GM21515 (cell line): ENCODE measurements around the gene EMILIN1.

ENCODE experiments used
- ATAC-seq: cut with Tn5 transposase; IDR thresholded peaks from one replicate; pipeline ENCODE4 v1.9.1; 2021; ENCODE audit not compliant: unreplicated experiment

Gene EMILIN1

DNA sequence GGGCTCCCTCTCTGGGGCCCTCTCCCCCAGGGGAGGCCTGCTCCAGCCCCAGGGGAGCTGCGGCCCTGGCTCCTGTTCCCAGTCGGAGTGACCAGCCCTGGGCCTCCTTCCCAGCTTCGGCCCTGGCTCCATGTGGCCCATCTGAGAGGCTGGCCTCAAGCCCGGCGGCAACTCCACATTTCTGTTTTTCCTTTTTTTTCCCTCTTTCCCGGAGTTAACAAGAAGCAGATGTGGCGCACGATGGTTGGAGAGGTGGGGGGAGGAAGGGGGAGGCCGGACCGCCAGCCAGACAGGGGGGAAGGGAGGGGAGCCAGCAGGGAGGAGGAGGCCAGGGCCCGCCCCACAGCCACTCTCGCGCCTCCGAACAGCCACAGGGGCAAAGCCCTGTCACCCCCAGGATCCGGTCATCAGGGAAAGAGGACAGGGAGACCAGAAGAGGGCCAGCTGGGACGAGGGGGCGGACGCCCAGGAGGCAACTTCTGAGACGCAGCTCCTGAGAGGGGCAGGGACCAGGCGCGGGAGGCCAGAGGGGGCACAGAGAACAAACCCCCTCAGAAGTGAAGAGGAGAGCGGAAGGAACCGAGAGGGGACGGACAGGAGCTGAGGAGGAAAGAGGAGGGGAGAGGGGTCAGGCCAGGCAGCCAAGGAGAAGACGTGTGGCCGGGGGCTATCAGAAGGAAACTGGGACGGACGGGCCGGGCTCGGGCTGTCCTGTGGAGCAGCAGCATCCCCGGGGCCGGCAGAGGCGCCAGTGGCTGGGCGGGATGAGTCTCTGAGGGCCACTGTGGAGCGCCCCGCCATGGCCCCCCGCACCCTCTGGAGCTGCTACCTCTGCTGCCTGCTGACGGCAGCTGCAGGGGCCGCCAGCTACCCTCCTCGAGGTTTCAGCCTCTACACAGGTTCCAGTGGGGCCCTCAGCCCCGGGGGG is at the start of gene EMILIN1:
EMILIN1 (plus strand) TSS at position 349 of the 928 bp plus-strand sequence; CDS start at position 800, 451 bp downstream.
- no peak for ATAC-seq

DNA sequence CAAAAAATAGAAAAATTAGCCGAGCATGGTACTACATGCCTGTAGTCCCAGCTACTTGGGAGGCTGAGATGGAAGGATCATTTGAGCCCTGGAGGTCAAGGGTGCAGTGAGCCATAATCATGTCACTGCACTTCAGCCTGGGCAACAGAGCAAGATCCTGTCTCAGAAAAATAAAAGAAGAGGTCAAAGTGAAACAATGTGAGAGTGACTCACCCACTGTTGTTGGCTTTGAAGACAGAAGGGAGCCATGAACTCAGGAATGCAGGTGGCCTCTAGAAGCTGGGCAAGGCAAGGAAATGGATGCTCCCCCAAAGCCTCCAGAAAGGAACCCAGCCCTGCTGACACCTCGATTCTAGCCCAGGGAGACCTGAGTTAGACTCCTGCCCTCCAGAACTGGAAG is 49.4 kb upstream of the EMILIN1 start:
- ATAC-seq = no peak

DNA sequence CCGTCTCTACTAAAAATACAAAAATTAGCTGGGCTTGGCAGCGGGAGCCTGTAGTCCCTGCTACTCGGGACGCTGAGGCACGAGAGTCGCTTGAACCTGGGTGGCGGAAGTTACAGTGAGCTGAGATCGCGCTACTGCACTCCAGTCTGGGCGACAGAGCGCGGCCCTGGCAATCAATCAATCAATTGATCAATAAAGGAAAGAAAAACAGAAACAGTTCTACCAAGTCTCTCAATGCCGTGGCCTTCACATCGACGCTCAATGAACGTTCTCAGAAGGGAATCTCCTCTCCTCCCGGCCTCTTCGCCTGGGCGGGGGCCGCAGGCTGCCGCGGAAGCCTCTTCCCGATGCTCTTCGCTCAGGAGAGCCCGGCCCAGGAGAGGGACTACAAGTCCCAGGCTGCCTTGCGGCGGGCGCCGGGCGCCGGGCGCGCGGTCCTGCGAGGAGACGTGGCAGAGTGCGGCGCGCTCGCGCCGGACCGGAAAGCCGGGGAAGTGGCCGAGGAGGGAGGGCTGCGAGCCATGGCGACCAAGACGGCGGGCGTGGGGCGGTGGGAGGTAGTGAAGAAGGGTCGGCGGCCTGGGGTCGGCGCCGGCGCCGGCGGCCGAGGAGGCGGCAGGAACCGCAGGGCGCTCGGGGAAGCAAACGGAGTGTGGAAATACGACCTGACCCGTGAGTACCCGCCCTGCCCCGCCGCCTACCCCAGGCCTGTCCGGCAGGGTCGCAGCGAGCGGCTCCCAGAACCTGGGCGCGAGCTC is 45.7 kb upstream of the EMILIN1 start, which contains the start of gene TMEM214:
TMEM214 (plus strand) TSS at position 471 of the 758 bp plus-strand sequence; CDS start at position 522, 51 bp downstream.
- peak; percentile 93 for ATAC-seq

DNA sequence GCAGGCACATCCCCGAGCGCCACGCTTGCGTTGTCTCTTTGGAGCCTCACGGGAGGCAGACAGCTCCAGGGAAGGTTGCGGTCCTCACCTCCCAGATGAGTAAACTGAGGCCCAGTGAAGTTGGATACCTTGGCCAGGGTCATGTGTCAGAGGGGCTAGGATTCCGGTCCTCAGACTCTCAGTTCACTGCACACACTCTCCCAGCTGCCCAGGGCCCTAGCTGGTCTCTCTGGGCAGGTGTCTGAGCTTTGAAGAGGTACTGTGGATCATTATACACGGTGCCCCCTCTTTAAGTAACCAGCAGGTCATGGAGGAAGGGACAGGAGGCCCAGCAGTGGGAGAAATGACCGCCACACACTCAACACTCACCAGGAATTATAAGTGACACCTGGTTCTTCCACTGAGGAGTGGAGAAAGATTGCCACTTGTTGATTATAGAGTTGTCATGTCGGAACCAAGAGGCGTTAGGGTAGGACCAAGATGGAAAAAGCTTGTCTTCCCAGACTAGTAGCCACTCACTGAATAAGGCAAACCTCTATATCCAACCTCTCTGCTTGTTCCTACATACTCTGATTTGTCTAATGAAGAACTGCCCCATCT is 45.1 kb upstream of the EMILIN1 start:
- ATAC-seq = no peak

DNA sequence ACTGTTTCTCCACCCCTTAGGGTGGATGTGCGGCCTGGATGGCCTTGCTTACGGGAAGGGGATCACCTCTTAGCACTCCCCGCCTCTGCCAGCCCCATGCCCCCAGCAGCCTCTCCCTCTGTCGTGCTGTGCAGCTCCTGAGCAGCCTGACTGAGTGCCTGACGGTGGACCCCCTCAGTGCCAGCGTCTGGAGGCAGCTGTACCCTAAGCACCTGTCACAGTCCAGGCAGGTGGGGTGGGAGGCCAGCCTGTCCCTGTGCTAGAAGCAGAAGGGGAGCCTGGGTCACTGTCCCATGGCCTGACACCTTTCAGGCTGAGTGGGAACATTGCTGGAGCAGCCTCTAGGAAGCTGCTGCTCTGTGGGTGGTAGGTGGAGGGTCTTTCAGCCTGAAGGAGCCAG is 40.4 kb upstream of the EMILIN1 start:
- ATAC-seq = no peak

DNA sequence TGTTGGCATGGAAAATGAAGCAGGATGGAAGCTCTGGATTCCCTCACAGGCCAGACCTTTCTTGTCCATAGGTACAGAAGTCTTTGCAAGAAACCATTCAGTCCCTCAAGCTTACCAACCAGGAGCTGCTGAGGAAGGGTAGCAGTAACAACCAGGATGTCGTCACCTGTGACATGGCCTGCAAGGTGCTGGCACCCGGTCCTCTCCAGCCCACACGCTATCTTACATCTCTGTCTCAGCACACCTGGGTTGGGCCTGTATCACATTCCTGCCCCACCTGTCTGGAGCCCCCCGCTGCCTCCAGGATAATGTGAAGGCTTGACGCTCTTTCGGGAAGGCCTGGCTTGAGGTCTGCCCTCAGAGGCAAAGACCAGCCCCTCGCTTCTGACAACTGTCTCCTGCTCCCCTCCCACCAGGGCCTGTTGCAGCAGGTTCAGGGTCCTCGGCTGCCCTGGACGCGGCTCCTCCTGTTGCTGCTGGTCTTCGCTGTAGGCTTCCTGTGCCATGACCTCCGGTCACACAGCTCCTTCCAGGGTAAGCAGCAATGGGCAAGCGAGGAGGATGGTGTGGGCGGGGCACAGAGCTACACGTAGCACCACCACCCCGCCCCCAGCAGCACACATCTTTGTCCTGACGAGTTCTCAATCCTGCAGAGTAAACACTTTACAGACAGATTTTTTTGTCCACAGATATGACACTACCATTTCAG is 39.6 kb upstream of the EMILIN1 start:
- no peak for ATAC-seq

DNA sequence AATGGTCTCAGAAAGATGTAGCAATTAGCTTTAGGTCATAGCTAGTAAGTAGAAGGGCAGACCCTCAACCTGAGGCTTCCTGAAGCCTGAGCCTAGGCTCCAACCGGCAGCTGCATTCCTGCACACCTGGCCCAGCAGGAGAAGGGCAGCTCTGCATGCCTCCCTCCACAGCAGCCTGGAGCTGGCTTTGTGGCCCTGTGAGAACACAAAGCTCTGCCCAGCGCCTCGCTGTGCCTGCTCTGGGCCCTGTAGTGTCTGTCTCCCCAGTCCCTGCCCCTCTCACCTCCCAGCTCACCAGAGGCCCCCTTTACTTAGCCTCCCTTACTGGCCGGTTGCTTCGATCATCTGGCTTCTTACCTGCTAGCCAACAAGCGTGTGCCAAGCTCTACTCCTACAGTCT is 39.0 kb upstream of the EMILIN1 start:
- no peak for ATAC-seq

DNA sequence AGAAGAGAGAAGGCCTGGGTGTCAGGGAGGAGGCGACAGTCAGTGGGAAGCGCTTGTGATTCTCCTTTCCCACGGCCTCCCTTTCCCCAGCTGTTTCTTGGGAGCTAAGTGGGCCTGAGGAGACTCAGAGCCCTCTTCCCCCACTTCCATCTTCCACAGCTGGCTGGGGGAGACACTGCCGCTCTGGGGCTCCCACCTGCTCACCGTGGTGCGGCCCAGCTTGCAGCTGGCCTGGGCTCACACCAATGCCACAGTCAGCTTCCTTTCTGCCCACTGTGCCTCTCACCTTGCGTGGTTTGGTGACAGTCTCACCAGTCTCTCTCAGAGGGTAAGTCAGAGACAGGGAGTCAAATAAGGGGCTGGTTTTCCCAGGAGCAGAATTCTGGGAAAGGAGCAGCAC is 38.5 kb upstream of the EMILIN1 start:
- ATAC-seq = no peak

DNA sequence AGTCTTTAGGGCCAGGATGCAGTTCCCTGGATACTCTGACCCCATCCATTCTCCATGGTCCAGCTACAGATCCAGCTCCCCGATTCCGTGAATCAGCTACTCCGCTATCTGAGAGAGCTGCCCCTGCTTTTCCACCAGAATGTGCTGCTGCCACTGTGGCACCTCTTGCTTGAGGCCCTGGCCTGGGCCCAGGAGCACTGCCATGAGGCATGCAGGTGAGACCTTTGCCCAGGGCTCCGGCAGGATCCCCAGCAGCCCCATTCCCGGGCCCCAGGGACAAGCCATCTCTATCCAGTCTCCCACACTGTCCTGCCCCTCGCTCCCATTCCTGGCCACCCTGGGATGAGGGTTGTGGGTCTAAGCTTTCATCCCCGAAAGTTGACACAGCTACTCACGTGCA is 38.1 kb upstream of the EMILIN1 start:
- no peak for ATAC-seq

DNA sequence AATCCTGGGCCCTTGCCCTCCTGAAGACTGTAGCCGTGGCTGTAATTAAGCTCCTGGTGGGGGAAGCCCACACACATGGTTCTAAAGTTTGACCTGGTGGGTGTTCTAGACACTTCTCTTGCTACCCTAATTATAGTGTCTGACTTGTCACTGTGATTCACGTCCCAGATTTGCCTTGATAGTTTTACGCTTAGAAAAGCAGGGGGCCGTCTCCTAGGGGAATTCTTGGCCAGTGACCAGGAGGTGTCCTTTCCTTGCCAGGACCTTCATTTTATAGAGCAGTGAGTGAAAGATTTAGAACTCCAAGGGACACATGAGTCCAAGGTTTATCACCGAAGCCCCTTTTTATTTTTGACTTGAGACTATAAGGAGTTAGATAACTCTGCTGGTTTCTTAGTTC is 36.7 kb upstream of the EMILIN1 start:
- no peak for ATAC-seq

DNA sequence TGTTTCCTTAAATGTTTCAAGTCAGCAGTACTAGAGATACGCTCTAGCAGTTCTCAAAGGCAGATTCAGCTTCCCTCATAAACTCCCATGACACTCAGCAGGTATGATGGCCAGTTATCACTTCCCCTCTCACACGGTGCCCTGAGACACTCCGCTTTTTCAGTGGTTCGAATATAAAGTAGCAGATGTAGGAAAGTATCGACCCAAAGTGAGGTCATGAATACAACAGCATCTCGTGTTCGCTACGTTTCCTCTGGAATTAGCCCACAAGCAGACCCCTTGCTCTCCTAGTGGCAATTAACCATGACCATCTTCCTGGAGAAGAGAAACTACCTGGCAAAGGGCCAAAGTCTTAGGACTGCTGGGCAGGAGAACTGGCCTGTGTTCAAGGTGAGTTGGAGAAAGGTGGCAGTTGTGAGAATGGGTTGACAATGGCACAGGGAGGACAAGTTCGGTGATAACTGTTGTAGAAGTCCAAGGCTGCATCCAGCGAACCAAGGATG is 36.2 kb upstream of the EMILIN1 start:
- ATAC-seq = peak; percentile 61

DNA sequence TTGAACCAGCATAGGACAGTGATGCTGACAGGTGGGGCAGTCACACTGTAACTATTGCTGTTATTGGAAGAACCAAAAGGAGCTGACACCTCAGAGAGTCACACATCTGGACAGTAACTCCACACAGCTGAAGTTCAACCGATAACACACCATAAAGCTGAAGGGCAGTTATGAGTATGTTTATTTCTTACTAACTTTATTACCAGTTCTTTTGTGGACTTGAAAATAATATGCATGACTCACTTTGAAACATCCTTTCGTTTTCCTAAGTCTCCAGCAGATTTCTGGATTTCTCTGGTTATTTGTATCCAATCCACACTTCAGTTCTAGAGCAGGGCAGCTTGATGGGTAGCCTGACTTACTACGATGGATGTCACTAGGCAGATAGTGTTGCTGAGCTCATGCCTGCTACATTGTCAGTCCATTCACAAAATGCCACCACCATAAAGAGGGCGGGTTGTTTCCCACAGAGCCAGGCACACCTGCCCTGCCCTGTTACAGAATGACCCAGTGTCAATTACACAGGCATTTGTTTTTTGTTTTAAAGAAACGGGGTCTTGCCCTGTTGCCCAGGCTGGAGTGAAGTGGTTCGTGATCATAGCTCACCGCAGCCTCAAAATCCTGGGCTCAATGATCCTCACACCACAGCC is 35.3 kb upstream of the EMILIN1 start:
- no peak for ATAC-seq

DNA sequence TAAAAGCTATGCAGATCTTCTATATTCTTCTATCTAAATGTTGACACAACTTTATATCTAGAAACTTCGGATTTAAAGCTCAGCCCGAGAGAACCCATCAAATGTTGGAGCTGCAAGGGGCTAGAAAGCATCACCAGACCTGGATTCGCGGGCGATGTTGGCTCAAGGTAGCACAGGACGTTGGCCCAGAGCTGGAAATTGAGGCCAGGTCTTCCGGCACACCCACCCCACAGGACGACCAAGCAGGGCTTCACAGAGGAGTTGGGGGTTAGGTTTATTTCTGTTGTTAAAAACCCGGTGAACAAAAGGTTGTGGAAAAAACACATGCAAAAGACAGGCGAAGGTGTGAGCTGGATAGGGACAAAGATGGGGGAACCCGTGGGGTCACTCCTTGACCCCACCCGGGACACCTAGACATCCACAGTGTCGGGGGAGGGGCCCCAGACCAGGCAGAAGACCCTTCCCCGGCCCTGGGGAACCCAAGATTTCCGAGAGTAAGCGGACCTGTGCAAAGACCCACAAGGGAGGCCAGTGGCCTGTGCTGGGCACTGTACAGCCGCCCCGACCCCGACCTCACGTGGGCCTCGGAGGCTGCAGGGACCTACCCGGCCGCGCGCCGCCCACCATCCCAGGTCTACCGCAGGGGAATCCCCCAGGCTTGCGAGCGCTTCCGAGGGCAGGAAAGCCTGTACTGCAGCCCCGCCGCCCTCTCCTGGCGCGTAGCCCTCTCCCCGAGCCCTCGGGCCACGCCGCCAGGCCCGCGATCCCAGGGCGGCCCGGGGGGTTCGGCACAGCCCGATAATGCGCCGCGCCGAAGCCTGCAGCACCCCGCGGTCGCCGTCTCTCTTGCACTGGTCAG is 28.8 kb upstream of the EMILIN1 start:
- ATAC-seq = peak; percentile 22

DNA sequence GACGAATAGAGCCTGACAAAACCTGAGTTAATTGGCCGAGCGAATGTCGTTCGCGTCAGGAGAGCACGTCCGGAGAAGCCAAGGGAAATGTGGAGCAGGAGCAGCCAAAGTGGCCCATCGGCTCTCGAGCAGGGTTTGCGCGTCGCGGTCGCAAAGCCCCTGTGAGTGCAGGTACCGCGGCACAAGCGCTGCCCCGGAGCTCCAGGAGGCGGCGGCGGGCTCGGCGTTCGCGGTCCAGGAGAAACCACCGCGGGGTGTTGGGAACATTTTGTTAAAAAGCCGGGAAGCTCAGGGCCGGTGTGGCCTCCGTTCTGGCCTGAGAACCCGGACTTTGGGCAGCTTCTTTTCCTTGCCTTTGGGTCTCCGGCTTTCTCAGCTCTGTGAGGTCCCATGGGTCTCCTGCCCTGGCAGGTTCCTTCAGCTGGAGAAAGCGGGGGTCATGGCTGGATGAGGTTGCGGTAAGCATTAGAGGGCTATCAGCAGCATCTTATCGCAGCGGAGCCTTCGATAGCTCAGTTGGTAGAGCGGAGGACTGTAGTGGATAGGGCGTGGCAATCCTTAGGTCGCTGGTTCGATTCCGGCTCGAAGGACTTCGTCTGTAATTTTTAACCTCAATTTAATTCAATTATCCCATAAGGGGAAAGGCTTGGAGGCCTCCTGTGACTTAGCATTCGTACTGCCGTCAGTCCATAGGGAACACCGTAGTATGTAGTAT is 28.0 kb upstream of the EMILIN1 start:
- peak; percentile 45 for ATAC-seq

DNA sequence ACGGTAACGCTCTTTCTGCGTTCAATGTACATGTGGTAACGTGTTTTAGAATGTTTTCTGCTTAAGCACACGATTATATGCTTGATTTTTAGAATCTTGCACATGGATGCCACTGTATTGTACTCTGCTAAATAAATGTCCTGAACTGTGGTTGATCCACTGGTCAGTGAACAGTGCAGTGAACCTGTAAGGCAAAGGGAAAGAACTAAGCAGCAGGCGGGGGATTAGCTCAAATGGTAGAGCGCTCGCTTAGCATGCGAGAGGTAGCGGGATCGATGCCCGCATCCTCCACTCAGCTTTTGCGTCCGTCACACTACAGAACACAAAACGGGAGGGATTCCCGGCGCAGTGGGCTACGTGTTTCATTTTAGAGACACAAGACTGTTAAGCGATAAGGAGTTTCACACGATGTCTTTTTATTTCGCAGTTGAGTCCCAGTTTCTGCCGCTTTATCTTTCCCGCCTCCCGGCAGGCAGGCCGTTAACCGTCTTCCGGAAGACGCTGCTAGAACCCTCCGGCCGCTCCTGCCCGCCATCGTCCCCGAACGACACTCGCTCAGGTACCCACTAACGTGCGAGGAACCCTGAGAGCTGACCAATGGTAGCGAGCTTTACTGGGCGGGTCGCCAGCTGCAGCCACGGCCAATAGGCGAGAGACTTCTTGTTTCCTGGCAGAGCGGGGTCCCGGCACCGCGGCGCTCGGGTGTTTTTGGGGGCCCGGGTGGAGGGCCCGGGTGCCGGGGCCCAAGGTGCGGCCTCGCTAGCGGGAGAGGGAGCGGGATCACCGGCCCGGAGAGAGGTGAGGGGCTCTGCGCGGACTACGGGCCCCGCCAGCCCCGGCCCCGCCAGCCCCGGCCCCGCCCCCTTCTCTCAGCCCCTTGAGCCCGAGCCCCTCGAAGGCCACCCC is 27.2 kb upstream of the EMILIN1 start, which contains the start of gene AGBL5:
AGBL5 (plus strand) TSS at position 673 of the 906 bp plus-strand sequence. CDS start 1,291 bp downstream, outside the sequence.
- peak; percentile 68 for ATAC-seq

DNA sequence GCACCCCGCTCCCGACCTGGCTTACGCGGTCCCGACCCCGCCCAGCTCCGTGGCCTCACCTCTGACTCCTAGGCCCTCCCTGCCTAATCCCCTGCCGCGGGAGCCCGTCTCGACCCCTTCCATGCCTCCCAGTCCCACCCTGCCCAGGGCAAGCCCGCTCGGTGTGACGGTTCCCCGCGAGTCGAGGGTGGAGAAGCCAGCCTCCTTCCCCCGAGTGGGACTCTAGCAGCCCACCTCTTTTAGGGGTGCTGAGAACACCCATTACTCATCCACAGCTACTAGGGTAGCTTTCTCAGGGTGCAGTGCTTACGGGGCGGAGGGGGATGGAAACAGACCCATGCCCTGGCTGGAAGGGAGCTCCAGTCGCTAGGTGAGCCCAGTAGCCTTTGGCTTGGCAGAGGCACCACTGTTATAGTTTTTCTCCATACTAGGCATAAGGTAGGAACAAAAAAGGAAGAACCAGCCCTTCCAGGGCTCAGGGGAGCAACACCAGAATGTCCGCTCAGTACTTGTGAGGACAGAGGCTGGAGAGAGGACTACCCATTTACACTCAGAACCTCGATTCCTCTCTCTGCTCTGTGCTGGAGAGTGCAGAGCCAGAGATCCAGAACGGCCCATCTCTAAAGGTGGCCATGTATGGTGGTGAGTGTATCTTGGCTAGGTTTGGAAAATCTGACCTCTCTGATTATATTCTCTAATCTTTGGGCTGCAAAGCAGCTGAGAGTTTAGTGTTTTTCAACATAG is 26.3 kb upstream of the EMILIN1 start:
- no peak for ATAC-seq

DNA sequence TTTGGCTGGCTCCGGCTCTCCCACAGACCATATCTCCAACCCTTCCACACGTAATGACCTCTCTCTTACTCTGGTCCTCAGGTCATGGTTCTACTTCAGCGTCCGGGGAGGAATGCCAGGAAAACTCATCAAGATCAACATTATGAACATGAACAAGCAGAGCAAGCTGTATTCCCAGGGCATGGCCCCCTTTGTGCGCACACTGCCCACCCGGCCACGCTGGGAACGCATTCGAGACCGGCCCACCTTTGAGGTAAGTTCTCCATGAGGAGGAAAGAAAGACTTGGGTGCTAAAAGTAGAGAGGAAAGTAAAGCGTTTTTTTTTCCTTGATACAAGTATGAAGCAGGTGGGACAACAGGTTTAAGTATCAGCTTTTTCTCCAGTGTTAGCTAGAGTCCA is 25.1 kb upstream of the EMILIN1 start:
- no peak for ATAC-seq
